Retina (tissue), 1 donor: Measurements from ENCODE around the gene TP53.
"Not testable (repeated sequence)": the region's sequence is repeated elsewhere in the genome, so short reads cannot be mapped to it uniquely, and the experiment has no call there.

Source experiments
- DNase-seq: peaks from one replicate; pipeline ENCODE4 v3.0.0-alpha.2; 2016

The TP53 gene

GRCh38 chr17:7629939-7630571, 57.2 kb downstream of the TP53 start, which contains the start of gene SHBG:
SHBG (plus strand) TSS chr17:7630135; CDS start chr17:7630173, 38 bp downstream.
- no peak for DNase-seq

GRCh38 chr17:7627250-7628121, 59.8 kb downstream of the TP53 start, which contains the start of gene SAT2:
SAT2 (minus strand) TSS chr17:7627821; CDS start chr17:7627635, 186 bp downstream.
- peak; percentile 95 for DNase-seq

- peak; percentile 77 for DNase-seq
Observed at GRCh38 chr17:7626956-7627249, 60.4 kb downstream of the TP53 start.

- DNase-seq: no peak
Observed at GRCh38 chr17:7626307-7626706, 61.0 kb downstream of the TP53 start.

- not testable (repeated sequence) for DNase-seq
Observed at GRCh38 chr17:7625749-7626148, 61.5 kb downstream of the TP53 start.

- DNase-seq: no peak
Observed at GRCh38 chr17:7623661-7624060, 63.6 kb downstream of the TP53 start.

- DNase-seq: no peak
Observed at GRCh38 chr17:7620835-7621234, 66.5 kb downstream of the TP53 start.

- no peak for DNase-seq
Observed at GRCh38 chr17:7618608-7619007, 68.7 kb downstream of the TP53 start.
